Suppressor macrophage treated with lipopolysaccharide for 1 hour (primary cell): ENCODE measurements around the gene NMNAT2.
"Not testable (repeated sequence)": the region's sequence is repeated elsewhere in the genome, so short reads cannot be mapped to it uniquely, and the experiment has no call there.

Experiments
- DNase-seq, 3 donors: peaks; one replicate each; pipeline ENCODE4 v3.0.0-alpha.2; 2020 to 2022

Gene NMNAT2

GRCh38 chr1:183416850-183417771 is 1.1 kb downstream of the NMNAT2 start:
- DNase-seq: peak; percentile 52 to 77 (median 67)

- DNase-seq: no peak
These were observed 3.8 kb downstream of the NMNAT2 start for GRCh38 chr1:183414365-183414764.

GRCh38 chr1:183411091-183411490 is 7.1 kb downstream of the NMNAT2 start:
- DNase-seq: no peak

GRCh38 chr1:183407961-183408360 is 10.2 kb downstream of the NMNAT2 start:
- DNase-seq: no peak

GRCh38 chr1:183407474-183407873 is 10.7 kb downstream of the NMNAT2 start:
- DNase-seq: no peak

- no peak for DNase-seq
These were observed 13.7 kb downstream of the NMNAT2 start for GRCh38 chr1:183404476-183404875.

GRCh38 chr1:183403498-183403897 is 14.7 kb downstream of the NMNAT2 start:
- DNase-seq: no peak

GRCh38 chr1:183401565-183401964 is 16.6 kb downstream of the NMNAT2 start:
- not testable (repeated sequence) for DNase-seq

GRCh38 chr1:183394435-183394834 is 23.7 kb downstream of the NMNAT2 start:
- DNase-seq: no peak

- DNase-seq: no peak
These were observed 26.3 kb downstream of the NMNAT2 start for GRCh38 chr1:183391863-183392262.

GRCh38 chr1:183390561-183390960 is 27.6 kb downstream of the NMNAT2 start:
- peak; percentile 22 to 45 (median 37) for DNase-seq

GRCh38 chr1:183388735-183389134 is 29.4 kb downstream of the NMNAT2 start:
- DNase-seq: no peak

- no peak for DNase-seq
These were observed 32.6 kb downstream of the NMNAT2 start for GRCh38 chr1:183385340-183386144.

- no peak for DNase-seq
These were observed 38.2 kb downstream of the NMNAT2 start for GRCh38 chr1:183379951-183380350.

- no peak for DNase-seq
These were observed 42.8 kb downstream of the NMNAT2 start for GRCh38 chr1:183375381-183375780.

- no peak for DNase-seq
These were observed 43.4 kb downstream of the NMNAT2 start for GRCh38 chr1:183374825-183375224.

- DNase-seq: no peak
These were observed 45.5 kb downstream of the NMNAT2 start for GRCh38 chr1:183372586-183373230.

- DNase-seq: no peak
These were observed 47.7 kb downstream of the NMNAT2 start for GRCh38 chr1:183370399-183371058.

GRCh38 chr1:183368213-183369108 is 49.7 kb downstream of the NMNAT2 start:
- no peak for DNase-seq

- no peak for DNase-seq
These were observed 52.1 kb downstream of the NMNAT2 start for GRCh38 chr1:183366116-183366515.

GRCh38 chr1:183365676-183366075 is 52.5 kb downstream of the NMNAT2 start:
- no peak for DNase-seq

- DNase-seq: no peak
These were observed 53.1 kb downstream of the NMNAT2 start for GRCh38 chr1:183365093-183365492.
